Gastrocnemius medialis (tissue), 4 donors: ENCODE results near the gene LHFPL6.

Source experiments
- CTCF ChIP-seq, 5 experiments: fragments of 450-650 bp in 3 of 5; fragments of 200-600 bp in 2 of 5; sonication (generic) in 2 of 5; IDR thresholded peaks in 4 of 5; conservative IDR thresholded peaks in 1 of 5; 1 replicate in 4 of 5; 2 replicates in 1 of 5; pipeline ENCODE4 v1.5.1; 2016 to 2019; ENCODE audit warnings: antibody characterized with exemption in 5 of 5, mild to moderate bottlenecking in 3 of 5, moderate library complexity in 3 of 5
- POLR2A ChIP-seq, 2 donors: fragments of 450-650 bp; IDR thresholded peaks; one replicate each; pipeline ENCODE4 v1.6.1; 2017; ENCODE audit warnings: antibody characterized with exemption in 2 of 2, mild to moderate bottlenecking in 2 of 2, moderate library complexity in 2 of 2

DNA sequence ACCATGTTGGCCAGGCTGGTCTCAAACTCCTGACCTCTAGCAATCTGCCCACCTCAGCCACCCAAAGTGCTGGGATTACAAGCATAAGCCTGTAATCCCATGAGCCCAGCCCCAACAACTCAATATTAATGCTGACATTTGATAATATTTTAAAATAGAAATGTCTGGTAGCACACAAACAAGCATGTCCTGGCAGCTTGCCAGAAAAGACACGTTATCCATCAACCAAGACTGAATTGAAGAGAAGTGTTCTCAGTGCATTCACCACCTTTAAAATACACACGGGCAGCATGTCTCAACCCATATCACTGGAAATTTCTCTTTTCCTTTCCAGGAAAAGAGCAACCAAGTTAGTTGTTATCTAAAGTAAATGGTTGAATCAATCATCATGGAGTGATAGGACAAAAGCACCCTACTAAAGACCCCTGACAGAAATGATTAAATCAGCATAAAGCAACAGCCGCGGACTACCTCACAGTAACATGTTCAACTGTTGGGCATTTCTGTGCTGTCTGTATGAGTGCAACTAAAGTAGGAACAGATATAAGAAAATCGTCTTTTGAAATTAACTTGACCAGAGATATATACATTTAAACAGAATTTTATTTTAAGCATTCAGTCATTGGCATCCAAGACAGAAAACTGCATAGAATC, 25.0 kb downstream of the LHFPL6 start:
- no peak for TF ChIP-seq POLR2A (IDR thresholded peaks at IDR 0.05)
- no peak for TF ChIP-seq CTCF (IDR thresholded peaks at IDR 0.05 in 4 of 5, conservative IDR thresholded peaks at IDR 0.05 in 1 of 5)
